IMR-90 (cell line): Measurements from ENCODE around the gene PRKN. TPM values are rescaled to one million over a fixed set of nuclear protein-coding genes. Genes with fewer than 3 reads are reported as not detected.

Experiments used
- ATAC-seq: fragments of 200-7000 bp; cut with Tn5 transposase; 2 replicates; pipeline ENCODE4 v1.9.1; 2020; ENCODE audit warnings: low read depth, mild to moderate bottlenecking, moderate library complexity
- BruUV-seq: library from RNA; stranded (reverse); fragments of 400-500 nt; replicated peaks from 2 replicates; lab custom pipeline; 2021; lab: Mats Ljungman, UMichigan
- CTCF ChIA-PET: fragments of 300-600 bp; formaldehyde crosslinking; extraction: SDS; loops from one replicate; lab custom pipeline; 2021; ENCODE audit warnings: antibody characterized with exemption; lab: Yijun Ruan, JAX
- POLR2A ChIA-PET: fragments of 300-600 bp; sonication (Branson Sonifier 250); formaldehyde crosslinking; loops from one replicate; lab custom pipeline; 2022; ENCODE audit warnings: antibody characterized with exemption; ENCODE audit not compliant: unreplicated experiment; lab: Charles Lee
- DNase-seq: peaks from one replicate; pipeline ENCODE4 v3.0.0; 2013
- H2AFZ ChIP-seq: replicated peaks from 2 replicates; pipeline ENCODE3; 2013; ENCODE audit warnings: low read length, mild to moderate bottlenecking; ENCODE audit not compliant: poor library complexity
- H2AK5ac ChIP-seq: 2 replicates; pipeline ENCODE4 v1.6.1; 2013; ENCODE audit warnings: low read depth, low read length, inconsistent platforms
- H2AK9ac ChIP-seq: replicated peaks from 2 replicates; pipeline ENCODE3; 2013; ENCODE audit warnings: mild to moderate bottlenecking, low read depth, low read length, moderate library complexity; ENCODE audit not compliant: poor library complexity
- H2BK120ac ChIP-seq: 2 replicates; pipeline ENCODE4 v1.6.1; 2013; ENCODE audit warnings: low read depth, low read length, inconsistent platforms
- H2BK15ac ChIP-seq: 3 replicates; pipeline ENCODE4 v1.6.1; 2013; ENCODE audit warnings: low read depth, low read length, inconsistent platforms
- H2BK20ac ChIP-seq: 2 replicates; pipeline ENCODE4 v1.6.1; 2013; ENCODE audit warnings: low read depth, mild to moderate bottlenecking, inconsistent platforms, low read length, moderate library complexity
- H2BK5ac ChIP-seq: 2 replicates; pipeline ENCODE4 v1.6.1; 2013; ENCODE audit warnings: mild to moderate bottlenecking, low read depth, low read length, inconsistent platforms; ENCODE audit not compliant: poor library complexity, severe bottlenecking
- H3K14ac ChIP-seq: replicated peaks from 2 replicates; pipeline ENCODE4 v1.6.1; 2013; ENCODE audit warnings: low read depth, low read length, inconsistent platforms
- H3K18ac ChIP-seq: 2 replicates; pipeline ENCODE4 v1.6.1; 2013; ENCODE audit warnings: low read depth, low read length, control low read depth
- H3K23ac ChIP-seq: 2 replicates; pipeline ENCODE4 v1.6.1; 2013; ENCODE audit warnings: low read depth, low read length, inconsistent platforms
- H3K27ac ChIP-seq: 2 replicates; pipeline ENCODE4 v1.5.1; 2013; ENCODE audit warnings: mild to moderate bottlenecking, control low read depth, low read length; ENCODE audit not compliant: insufficient read depth
- H3K27me3 ChIP-seq: 2 replicates; pipeline ENCODE4 v1.6.1; 2013; ENCODE audit warnings: low read length; ENCODE audit not compliant: control insufficient read depth, insufficient read depth
- H3K36me3 ChIP-seq: 2 replicates; pipeline ENCODE4 v1.6.1; 2013; ENCODE audit warnings: low read length, mixed read lengths; ENCODE audit not compliant: control insufficient read depth, insufficient read depth
- H3K4ac ChIP-seq: 2 replicates; pipeline ENCODE4 v1.6.1; 2013; ENCODE audit warnings: low read depth, low read length, inconsistent platforms
- H3K4me1 ChIP-seq: 2 replicates; pipeline ENCODE4 v1.6.1; 2013; ENCODE audit warnings: low read length, mixed read lengths; ENCODE audit not compliant: control insufficient read depth, insufficient read depth
- H3K4me2 ChIP-seq: 2 replicates; pipeline ENCODE4 v1.6.1; 2013; ENCODE audit warnings: low read depth, mild to moderate bottlenecking, control low read depth, low read length, moderate library complexity
- H3K4me3 ChIP-seq: 2 replicates; pipeline ENCODE4 v1.5.1; 2013; ENCODE audit warnings: low read depth, mild to moderate bottlenecking, control low read depth, low read length, moderate library complexity; ENCODE audit not compliant: insufficient read depth
- H3K56ac ChIP-seq: 2 replicates; pipeline ENCODE4 v1.6.1; 2013; ENCODE audit warnings: low read length, inconsistent platforms; ENCODE audit not compliant: insufficient read depth; ENCODE audit errors: extremely low read depth
- H3K79me1 ChIP-seq, 2 experiments: 2 replicates each; pipeline ENCODE4 v1.6.1; 2013; ENCODE audit warnings: low read length in 2 of 2, inconsistent platforms in 1 of 2, low read depth in 1 of 2
- H3K9ac ChIP-seq: 2 replicates; pipeline ENCODE4 v1.6.1; 2013; ENCODE audit warnings: low read depth, low read length, control low read depth
- H3K9me1 ChIP-seq: 2 replicates; pipeline ENCODE4 v1.6.1; 2013; ENCODE audit warnings: low read length, inconsistent platforms; ENCODE audit not compliant: insufficient read depth
- H3K9me3 ChIP-seq: 2 replicates; pipeline ENCODE4 v1.6.1; 2013; ENCODE audit warnings: low read length; ENCODE audit not compliant: control insufficient read depth, insufficient read depth
- H4K20me1 ChIP-seq: 2 replicates; pipeline ENCODE4 v1.6.1; 2013; ENCODE audit warnings: low read length, inconsistent platforms; ENCODE audit not compliant: insufficient read depth
- H4K5ac ChIP-seq: 2 replicates; pipeline ENCODE4 v1.6.1; 2013; ENCODE audit warnings: mild to moderate bottlenecking, low read depth, low read length, control low read depth
- H4K8ac ChIP-seq, 2 experiments: 2 replicates each; pipeline ENCODE4 v1.6.1; 2013; ENCODE audit warnings: low read depth in 2 of 2, low read length in 2 of 2, control low read depth in 1 of 2, inconsistent platforms in 1 of 2
- H4K91ac ChIP-seq: 2 replicates; pipeline ENCODE4 v1.6.1; 2013; ENCODE audit warnings: low read depth, low read length, inconsistent platforms; ENCODE audit not compliant: insufficient read depth
- BHLHE40 ChIP-seq: fragments of 150-350 bp; IDR thresholded peaks from 2 replicates; pipeline ENCODE4 v1.6.1; 2016; ENCODE audit warnings: mild to moderate bottlenecking, low read depth, low read length
- CEBPB ChIP-seq: IDR thresholded peaks from 2 replicates; pipeline ENCODE4 v1.6.1; 2012; ENCODE audit warnings: low read depth, low read length, improper control_type of control experiment
- CHD1 ChIP-seq: IDR thresholded peaks from 2 replicates; pipeline ENCODE4 v1.6.1; 2012; ENCODE audit warnings: low read depth, low read length, improper control_type of control experiment
- CTCF ChIP-seq: conservative IDR thresholded peaks from 2 replicates; pipeline ENCODE4 v1.5.1; 2012; ENCODE audit warnings: mild to moderate bottlenecking, low read depth, low read length, improper control_type of control experiment
- FOS ChIP-seq: fragments of 150-350 bp; IDR thresholded peaks from 2 replicates; pipeline ENCODE4 v1.6.1; 2016; ENCODE audit warnings: low read depth, low read length
- MAFK ChIP-seq: IDR thresholded peaks from 2 replicates; pipeline ENCODE4 v1.6.1; 2012; ENCODE audit warnings: low read depth, low read length, improper control_type of control experiment
- MXI1 ChIP-seq: IDR thresholded peaks from 2 replicates; pipeline ENCODE4 v1.6.1; 2012; ENCODE audit warnings: low read depth, mild to moderate bottlenecking, low read length, moderate library complexity, borderline replicate concordance
- NFE2L2 ChIP-seq: fragments of 150-350 bp; IDR thresholded peaks from 2 replicates; pipeline ENCODE4 v1.6.1; 2016; ENCODE audit warnings: low read depth, mild to moderate bottlenecking, low read length
- RCOR1 ChIP-seq: IDR thresholded peaks from 2 replicates; pipeline ENCODE4 v1.6.1; 2012; ENCODE audit warnings: mild to moderate bottlenecking, low read length, improper control_type of control experiment; ENCODE audit not compliant: insufficient replicate concordance
- RFX5 ChIP-seq: IDR thresholded peaks from 2 replicates; pipeline ENCODE4 v1.8.0; 2012; ENCODE audit warnings: low read depth, mild to moderate bottlenecking, low read length, moderate library complexity
- SMC3 ChIP-seq: fragments of 150-350 bp; IDR thresholded peaks from 2 replicates; pipeline ENCODE4 v1.6.1; 2016; ENCODE audit warnings: low read depth, mild to moderate bottlenecking, antibody characterized with exemption, low read length, moderate library complexity
- WGBS, 2 experiments: methylation state at CpG; one replicate each; pipeline versions ENCODE4 v1.1.5 to v1.1.7; 2013; ENCODE audit warnings: missing lambda C conversion rate in 2 of 2; ENCODE audit not compliant: insufficient read length in 1 of 2; ENCODE audit errors: extremely low coverage in 2 of 2; 5-methylcytosine and 5-hydroxymethylcytosine counted together
- dilution Hi-C: fragments of 300-500 bp; cut with HindIII; formaldehyde crosslinking; loops from one replicate; pipeline ENCODE4 v1.14.3; 2018; ENCODE audit warnings: low sequenced_read_pairs; ENCODE audit not compliant: unreplicated experiment
- in situ Hi-C: fragments of 300-500 bp; cut with MboI; formaldehyde crosslinking; loops from 3 replicates; pipeline ENCODE4 v1.14.3; 2019; ENCODE audit warnings: low sequenced_read_pairs, inconsistent platforms, mixed read lengths
- intact Hi-C: fragments of 100-400 bp; cut with micrococcal nuclease; formaldehyde crosslinking; loops from 2 replicates; pipeline ENCODE4 v1.10.0; 2022
- polyA plus RNA-seq, 3 experiments: library from polyadenylated mRNA; depleted of rRNA; stranded (reverse); fragments of >200 nt; gene quantifications; 2 replicates each; pipeline ENCODE4 v1.2.3, GENCODE V29; 2012; ENCODE audit warnings: low replicate concordance in 1 of 3
- total RNA-seq: library from RNA; depleted of rRNA; stranded (reverse); fragments of >200 nt; gene quantifications from 2 replicates; pipeline ENCODE4 v1.2.3, GENCODE V29; 2012
- TF ChIP-seq, protein P1 (sequence below): fragments of 150-350 bp; IDR thresholded peaks from 2 replicates; pipeline ENCODE4 v1.6.1; 2016; ENCODE audit warnings: low read depth, mild to moderate bottlenecking, low read length, moderate library complexity, borderline replicate concordance
- TF ChIP-seq, protein P2 (sequence below): fragments of 150-350 bp; IDR thresholded peaks from 2 replicates; pipeline ENCODE4 v1.6.1; 2017; ENCODE audit warnings: mild to moderate bottlenecking, antibody characterized with exemption, low read length, low read depth

The PRKN gene
- total and polyA plus RNA-seq, 2 of the 4 experiments (the other 2 are of a cell fraction) = 0.15 to 0.18 TPM

- Histone ChIP-seq H3K9ac (no peak overlapping the region), H2AK9ac (no peak overlapping the region), H3K79me1 (no peaks in the 10 kb centered on the region), H2BK20ac (no peak overlapping the region), H3K4me3 (no peak overlapping the region), H3K9me1 (no peaks in the 10 kb centered on the region), H3K18ac (no peak overlapping the region), H3K56ac (no peak overlapping the region), H3K9me3 (peaks cover 2% of the 10 kb centered on the region; the same call in 1 of the 2 replicates), H3K27ac (no peak overlapping the region), H4K8ac (no peak overlapping the region), H2BK120ac (no peak overlapping the region), H3K27me3 (no peaks in the 10 kb centered on the region), H4K91ac (no peak overlapping the region), H3K4me2 (no peak overlapping the region), H2BK5ac (no peak overlapping the region), H2AFZ (no peak overlapping the region), H3K36me3 (no peaks in the 10 kb centered on the region), H3K4ac (no peak overlapping the region), H2BK15ac (no peak overlapping the region), H4K20me1 (no peaks in the 10 kb centered on the region), H3K23ac (no peak overlapping the region), H2AK5ac (no peak overlapping the region), H4K5ac (no peak overlapping the region), H3K14ac (no peak overlapping the region), H3K4me1 (no peaks in the 10 kb centered on the region)
- dilution Hi-C loops (no loop called here), in situ Hi-C loops (no loop called here), intact Hi-C loops (no loop called here)
- POLR2A ChIA-PET = no interaction called here
- no peak for DNase-seq
- TF ChIP-seq FOS = no peak
- no peak for TF ChIP-seq RFX5
- no peak for TF ChIP-seq MAFK
- TF ChIP-seq RCOR1 = no peak
- TF ChIP-seq CTCF = no peak
- TF ChIP-seq, protein P1, sequence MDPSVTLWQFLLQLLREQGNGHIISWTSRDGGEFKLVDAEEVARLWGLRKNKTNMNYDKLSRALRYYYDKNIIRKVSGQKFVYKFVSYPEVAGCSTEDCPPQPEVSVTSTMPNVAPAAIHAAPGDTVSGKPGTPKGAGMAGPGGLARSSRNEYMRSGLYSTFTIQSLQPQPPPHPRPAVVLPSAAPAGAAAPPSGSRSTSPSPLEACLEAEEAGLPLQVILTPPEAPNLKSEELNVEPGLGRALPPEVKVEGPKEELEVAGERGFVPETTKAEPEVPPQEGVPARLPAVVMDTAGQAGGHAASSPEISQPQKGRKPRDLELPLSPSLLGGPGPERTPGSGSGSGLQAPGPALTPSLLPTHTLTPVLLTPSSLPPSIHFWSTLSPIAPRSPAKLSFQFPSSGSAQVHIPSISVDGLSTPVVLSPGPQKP = no peak
- no peak for TF ChIP-seq BHLHE40
- TF ChIP-seq, protein P2, sequence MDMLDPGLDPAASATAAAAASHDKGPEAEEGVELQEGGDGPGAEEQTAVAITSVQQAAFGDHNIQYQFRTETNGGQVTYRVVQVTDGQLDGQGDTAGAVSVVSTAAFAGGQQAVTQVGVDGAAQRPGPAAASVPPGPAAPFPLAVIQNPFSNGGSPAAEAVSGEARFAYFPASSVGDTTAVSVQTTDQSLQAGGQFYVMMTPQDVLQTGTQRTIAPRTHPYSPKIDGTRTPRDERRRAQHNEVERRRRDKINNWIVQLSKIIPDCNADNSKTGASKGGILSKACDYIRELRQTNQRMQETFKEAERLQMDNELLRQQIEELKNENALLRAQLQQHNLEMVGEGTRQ = no peak
- no peak for TF ChIP-seq CHD1
- TF ChIP-seq CEBPB = no peak
- no peak for TF ChIP-seq NFE2L2
- TF ChIP-seq SMC3 = no peak
- TF ChIP-seq MXI1 = no peak
- no peak for ATAC-seq
- BruUV-seq = no TSS peak
- CTCF ChIA-PET = interaction anchor here (0.8 kb wide), 1 partner anchor 9 kb away, joined by 3 read pairs; no protein-coding TSS in a partner anchor
- no CpG with 5 or more reads among the region's 13 CpGs for WGBS, 2 experiments
Measured at GRCh38 chr6:162713974-162714780, 13.4 kb downstream of the PRKN start.
